RWPE2 (cell line): ENCODE data around the gene MACO1.

Source experiments
- ATAC-seq: fragments of 200-7000 bp; cut with Tn5 transposase; 3 replicates; pipeline ENCODE4 v1.9.1; 2021; ENCODE audit warnings: low read depth
- DNase-seq: peaks from one replicate; pipeline ENCODE4 v3.0.0-alpha.2; 2020; ENCODE audit warnings: low spot score
- H3K27ac ChIP-seq: fragments of 450-650 bp; 2 replicates; pipeline ENCODE4 v1.5.1; 2017; ENCODE audit warnings: mild to moderate bottlenecking; ENCODE audit not compliant: poor library complexity, severe bottlenecking
- H3K27me3 ChIP-seq: fragments of 250-450 bp; sonication (Bioruptor Pico); 2 replicates; pipeline ENCODE4 v1.5.1; 2021; ENCODE audit warnings: mild to moderate bottlenecking, moderate library complexity; ENCODE audit not compliant: insufficient read depth, poor library complexity, severe bottlenecking
- H3K36me3 ChIP-seq: fragments of 250-450 bp; sonication (Bioruptor Pico); 2 replicates; pipeline ENCODE4 v1.5.1; 2020; ENCODE audit warnings: low read depth, mild to moderate bottlenecking, moderate library complexity
- H3K4me1 ChIP-seq: fragments of 250-450 bp; sonication (Bioruptor Pico); 2 replicates; pipeline ENCODE4 v1.5.1; 2021; ENCODE audit warnings: mild to moderate bottlenecking, moderate library complexity; ENCODE audit not compliant: insufficient read depth, poor library complexity, severe bottlenecking
- H3K4me3 ChIP-seq: fragments of 250-450 bp; sonication (Bioruptor Pico); 2 replicates; pipeline ENCODE4 v1.5.1; 2021; ENCODE audit warnings: mild to moderate bottlenecking, moderate library complexity; ENCODE audit not compliant: severe bottlenecking
- H3K9me3 ChIP-seq: fragments of 250-450 bp; sonication (Bioruptor Pico); 2 replicates; pipeline ENCODE4 v1.5.1; 2021; ENCODE audit warnings: mild to moderate bottlenecking, moderate library complexity; ENCODE audit not compliant: severe bottlenecking
- CTCF ChIP-seq: fragments of 450-650 bp; IDR thresholded peaks from one replicate; pipeline ENCODE4 v1.5.1; 2017; ENCODE audit warnings: mild to moderate bottlenecking, moderate library complexity; ENCODE audit not compliant: poor library complexity, severe bottlenecking

Gene MACO1

GRCh38 chr1:25476186-25477097 lies 45.7 kb downstream of the MACO1 start:
- H3K27me3 ChIP-seq, result no peaks in the 10 kb centered on the region
- H3K27ac ChIP-seq, result peak overlapping the region; percentile 33
- peaks cover 31% of the 10 kb centered on the region for H3K4me1 ChIP-seq
- H3K9me3 ChIP-seq, result peaks cover 3% of the 10 kb centered on the region
- no peak for TF ChIP-seq CTCF
- peak; percentile 51; the same call in 2 of the 3 replicates for ATAC-seq
- H3K4me3 ChIP-seq, result no peak overlapping the region
- 0 out of 2 replicates have a peak, but pooled peaks cover 4% of the 10 kb centered on the region for H3K36me3 ChIP-seq
- DNase-seq, result no peak

GRCh38 chr1:25477448-25478034 lies 46.8 kb downstream of the MACO1 start:
- H3K9me3 ChIP-seq, result peaks cover 3% of the 10 kb centered on the region
- ATAC-seq (0 out of 3 replicates have a peak, but pooled peaks have one; percentile 18), DNase-seq (no peak)
- no peaks in the 10 kb centered on the region for H3K27me3 ChIP-seq
- H3K4me1 ChIP-seq, result peaks cover 31% of the 10 kb centered on the region
- H3K27ac ChIP-seq, result peak overlapping the region; percentile 33
- 0 out of 2 replicates have a peak, but pooled peaks cover 4% of the 10 kb centered on the region for H3K36me3 ChIP-seq
- no peak for TF ChIP-seq CTCF
- H3K4me3 ChIP-seq, result no peak overlapping the region

GRCh38 chr1:25478633-25479032 lies 47.9 kb downstream of the MACO1 start:
- ATAC-seq, result peak; percentile 85
- Histone ChIP-seq H3K9me3 (no peaks in the 10 kb centered on the region), H3K27me3 (no peaks in the 10 kb centered on the region), H3K4me3 (no peak overlapping the region), H3K27ac (peak overlapping the region; percentile 33), H3K4me1 (peaks cover 31% of the 10 kb centered on the region), H3K36me3 (0 out of 2 replicates have a peak, but pooled peaks cover 4% of the 10 kb centered on the region)
- no peak for DNase-seq
- TF ChIP-seq CTCF, result no peak

GRCh38 chr1:25481625-25482024 lies 50.9 kb downstream of the MACO1 start:
- H3K36me3 ChIP-seq, result peaks cover 12% of the 10 kb centered on the region
- peaks cover 24% of the 10 kb centered on the region for H3K4me1 ChIP-seq
- no peak overlapping the region for H3K27ac ChIP-seq
- H3K27me3 ChIP-seq, result no peaks in the 10 kb centered on the region
- DNase-seq, result no peak
- no peak for ATAC-seq
- no peak overlapping the region for H3K4me3 ChIP-seq
- no peak for TF ChIP-seq CTCF
- no peaks in the 10 kb centered on the region for H3K9me3 ChIP-seq
